Activated CD4-positive, alpha-beta T cell treated with anti-CD3 and anti-CD28 coated beads, Interleukin-2, amount 50 U/mL, for 24 hours (primary cell): Measurements from ENCODE around the gene FGF18.
"Not testable (repeated sequence)": the region's sequence is repeated elsewhere in the genome, so short reads cannot be mapped to it uniquely, and the experiment has no call there.

Experiments used
- DNase-seq, 2 donors: peaks; one replicate each; pipeline ENCODE4 v3.0.0-alpha.2; 2020; ENCODE audit warnings: low read depth in 1 of 2, low spot score in 1 of 2

FGF18 gene

GRCh38 chr5:171495122-171495700 lies 75.8 kb downstream of the FGF18 start:
- no peak for DNase-seq

- no peak for DNase-seq
Measured at GRCh38 chr5:171496456-171496855, 77.0 kb downstream of the FGF18 start.

- DNase-seq: not testable (repeated sequence)
Measured at GRCh38 chr5:171497494-171497893, 78.0 kb downstream of the FGF18 start.

GRCh38 chr5:171498166-171498565 lies 78.7 kb downstream of the FGF18 start:
- DNase-seq: no peak

GRCh38 chr5:171499611-171500010 lies 80.2 kb downstream of the FGF18 start:
- DNase-seq: no peak

- no peak for DNase-seq
Measured at GRCh38 chr5:171505473-171506043, 86.1 kb downstream of the FGF18 start.

GRCh38 chr5:171506951-171507350 lies 87.5 kb downstream of the FGF18 start:
- no peak for DNase-seq
